Endodermal cell (in vitro differentiated cells): ENCODE results near the gene LIN28A. TPM values are rescaled to one million over a fixed set of nuclear protein-coding genes. Genes with fewer than 3 reads are reported as not detected.
"Not testable (repeated sequence)": the region's sequence is repeated elsewhere in the genome, so short reads cannot be mapped to it uniquely, and the experiment has no call there.

Source experiments
- DNase-seq: peaks from one replicate; pipeline ENCODE4 v3.0.0-alpha.2; 2017
- H3K27ac ChIP-seq: 2 replicates; pipeline ENCODE4 v1.5.1; 2013; ENCODE audit warnings: mild to moderate bottlenecking, low read depth, low read length, moderate library complexity
- H3K27me3 ChIP-seq: 2 replicates; pipeline ENCODE4 v1.6.1; 2013; ENCODE audit warnings: mild to moderate bottlenecking, low read length, moderate library complexity; ENCODE audit not compliant: insufficient read depth, control insufficient read depth, poor library complexity, severe bottlenecking
- H3K36me3 ChIP-seq: 2 replicates; pipeline ENCODE4 v1.7.0; 2013; ENCODE audit warnings: mild to moderate bottlenecking, low read length, moderate library complexity; ENCODE audit not compliant: control insufficient read depth, insufficient read depth
- H3K4me1 ChIP-seq: one replicate; pipeline ENCODE4 v1.7.0; 2013; ENCODE audit warnings: low read length; ENCODE audit not compliant: control insufficient read depth, insufficient read depth
- H3K4me3 ChIP-seq: 2 replicates; pipeline ENCODE4 v1.5.1; 2013; ENCODE audit warnings: mild to moderate bottlenecking, low read length, moderate library complexity
- H3K9ac ChIP-seq: 2 replicates; pipeline ENCODE4 v1.6.1; 2013; ENCODE audit warnings: mild to moderate bottlenecking, low read length, moderate library complexity; ENCODE audit not compliant: poor library complexity, severe bottlenecking; ENCODE audit errors: extremely low read depth
- H3K9me3 ChIP-seq: 2 replicates; pipeline ENCODE4 v1.6.1; 2013; ENCODE audit warnings: mild to moderate bottlenecking, low read length, moderate library complexity; ENCODE audit not compliant: control insufficient read depth
- H3K27ac Mint-ChIP-seq: 2 replicates; pipeline ENCODE4 v1.8.0; 2020; ENCODE audit warnings: mixed read lengths
- H3K27me3 Mint-ChIP-seq: 2 replicates; pipeline ENCODE4 v1.8.0; 2021; ENCODE audit warnings: mild to moderate bottlenecking, mixed read lengths; ENCODE audit not compliant: insufficient read depth
- H3K36me3 Mint-ChIP-seq: 2 replicates; pipeline ENCODE4 v1.8.0; 2020; ENCODE audit warnings: low read depth, mixed read lengths
- H3K4me1 Mint-ChIP-seq: 2 replicates; pipeline ENCODE4 v1.8.0; 2020; ENCODE audit warnings: mixed read lengths
- H3K4me3 Mint-ChIP-seq: 2 replicates; pipeline ENCODE4 v1.8.0; 2020; ENCODE audit warnings: mild to moderate bottlenecking, moderate library complexity, mixed read lengths
- H3K9me3 Mint-ChIP-seq: 2 replicates; pipeline ENCODE4 v1.8.0; 2020; ENCODE audit warnings: mild to moderate bottlenecking, mixed read lengths
- CTCF ChIP-seq: fragments of 200-600 bp; sonication (generic); conservative IDR thresholded peaks from 2 replicates; pipeline ENCODE4 v1.5.0; 2021; ENCODE audit warnings: antibody characterized with exemption, mild to moderate bottlenecking
- WGBS, 2 experiments: methylation state at CpG; one replicate each; pipeline versions ENCODE4 v1.1.5 to v1.1.7; 2013; ENCODE audit warnings: missing lambda C conversion rate in 2 of 2, mixed read lengths in 1 of 2; ENCODE audit not compliant: insufficient coverage in 1 of 2, insufficient read length in 1 of 2; 5-methylcytosine and 5-hydroxymethylcytosine counted together
- total RNA-seq, 2 donors: library from RNA; stranded (reverse); fragmentation: NEBNext Ultra II Directional in 1 of 2; extraction: Animal tissue kit (Norgen Biotek cat#: 25700) in 1 of 2; gene quantifications; 2 replicates in 1 of 2; 3 replicates in 1 of 2; pipeline ENCODE4 v1.2.1, GENCODE V29; 2021

The LIN28A gene
- total RNA-seq, 2 donors from 2014 or later: 867 to 1,041 TPM

GRCh38 chr1:26373281-26373680 lies 37.3 kb upstream of the LIN28A start:
- no peaks in the 10 kb centered on the region for H3K36me3 ChIP-seq
- H3K4me3 ChIP-seq: no peak overlapping the region
- H3K27me3 ChIP-seq: no peaks in the 10 kb centered on the region
- Mint-ChIP-seq H3K4me1 (peaks cover 8% of the 10 kb centered on the region), H3K36me3 (no peaks in the 10 kb centered on the region), H3K27me3 (peaks cover 7% of the 10 kb centered on the region), H3K27ac (no peak overlapping the region), H3K9me3 (peaks cover 8% of the 10 kb centered on the region), H3K4me3 (no peak overlapping the region)
- WGBS, 2 experiments: 89% methylated on average over 4 of the region's 4 CpGs; no CpG with 5 or more reads in 1 of the 2 experiments
- peaks cover 2% of the 10 kb centered on the region for H3K4me1 ChIP-seq
- no peak overlapping the region for H3K27ac ChIP-seq
- no peak for TF ChIP-seq CTCF
- H3K9me3 ChIP-seq: peaks cover 7% of the 10 kb centered on the region
- H3K9ac ChIP-seq: no peak overlapping the region
- no peak for DNase-seq

GRCh38 chr1:26373789-26374188 lies 36.8 kb upstream of the LIN28A start:
- 52 to 64% methylated on average over 2 of the region's 2 CpGs for WGBS, 2 experiments
- Mint-ChIP-seq H3K4me3 (no peak overlapping the region), H3K9me3 (peaks cover 8% of the 10 kb centered on the region), H3K27ac (no peak overlapping the region), H3K27me3 (peaks cover 7% of the 10 kb centered on the region), H3K4me1 (peaks cover 8% of the 10 kb centered on the region), H3K36me3 (no peaks in the 10 kb centered on the region)
- H3K27me3 ChIP-seq: no peaks in the 10 kb centered on the region
- peaks cover 4% of the 10 kb centered on the region for H3K4me1 ChIP-seq
- no peak for TF ChIP-seq CTCF
- no peak overlapping the region for H3K4me3 ChIP-seq
- no peak for DNase-seq
- no peaks in the 10 kb centered on the region for H3K36me3 ChIP-seq
- H3K9ac ChIP-seq: no peak overlapping the region
- H3K9me3 ChIP-seq: peaks cover 7% of the 10 kb centered on the region
- H3K27ac ChIP-seq: no peak overlapping the region

GRCh38 chr1:26374361-26374760 lies 36.3 kb upstream of the LIN28A start:
- not testable (repeated sequence) for H3K4me3 Mint-ChIP-seq

GRCh38 chr1:26375081-26375480 lies 35.5 kb upstream of the LIN28A start:
- no peaks in the 10 kb centered on the region for H3K36me3 Mint-ChIP-seq
- Histone ChIP-seq H3K36me3 (no peaks in the 10 kb centered on the region), H3K9me3 (peaks cover 7% of the 10 kb centered on the region), H3K9ac (no peak overlapping the region), H3K4me3 (no peak overlapping the region), H3K27me3 (no peaks in the 10 kb centered on the region), H3K4me1 (peaks cover 4% of the 10 kb centered on the region), H3K27ac (no peak overlapping the region)
- H3K4me1 Mint-ChIP-seq: peaks cover 8% of the 10 kb centered on the region
- WGBS, 2 experiments: 86 to 92% methylated on average over 1 to 6 of the region's 6 CpGs
- H3K27me3 Mint-ChIP-seq: peaks cover 7% of the 10 kb centered on the region
- no peak for DNase-seq
- H3K9me3 Mint-ChIP-seq: peaks cover 8% of the 10 kb centered on the region
- TF ChIP-seq CTCF: no peak
- H3K27ac Mint-ChIP-seq: no peak overlapping the region
- no peak overlapping the region for H3K4me3 Mint-ChIP-seq

More at GRCh38 chr1:26374361-26374760, 36.3 kb upstream of the LIN28A start:
- H3K4me3 ChIP-seq, DNase-seq, H3K27me3 ChIP-seq, H3K4me1 ChIP-seq, H3K36me3 ChIP-seq, H3K27me3 Mint-ChIP-seq, H3K27ac ChIP-seq, H3K9me3 Mint-ChIP-seq, H3K4me1 Mint-ChIP-seq, H3K9me3 ChIP-seq, H3K36me3 Mint-ChIP-seq, H3K27ac Mint-ChIP-seq, H3K9ac ChIP-seq: not testable (repeated sequence)
- 43 to 55% methylated on average over 2 of the region's 2 CpGs for WGBS, 2 experiments
